WTC11 (cell line): ENCODE data around the gene SLC2A9. TPM values are rescaled to one million over a fixed set of nuclear protein-coding genes. Genes with fewer than 3 reads are reported as not detected.

Experiments used
- ATAC-seq: fragments of 200-7000 bp; cut with Tn5 transposase; 2 replicates; pipeline ENCODE4 v1.10.0; 2021; ENCODE audit warnings: mild to moderate bottlenecking, moderate library complexity
- CTCF ChIA-PET: fragments of 300-600 bp; sonication (Branson Sonifier 250); formaldehyde crosslinking; loops from one replicate; lab custom pipeline; 2021; ENCODE audit warnings: antibody characterized with exemption; lab: Charles Lee
- POLR2A ChIA-PET: fragments of 350-600 bp; sonication (Branson Sonifier 250); formaldehyde crosslinking; loops from one replicate; lab custom pipeline; 2021; ENCODE audit warnings: antibody characterized with exemption; lab: Charles Lee
- DNase-seq: peaks from one replicate; pipeline ENCODE4 v3.0.0; 2021; ENCODE audit warnings: low spot score
- H3K27ac Mint-ChIP-seq: 2 replicates; pipeline ENCODE4 v1.8.0; 2021; ENCODE audit warnings: mixed read lengths
- H3K27me3 Mint-ChIP-seq: 2 replicates; pipeline ENCODE4 v1.8.0; 2021; ENCODE audit warnings: low read depth, mild to moderate bottlenecking, moderate library complexity, mixed read lengths
- H3K36me3 Mint-ChIP-seq: 2 replicates; pipeline ENCODE4 v1.8.0; 2021; ENCODE audit warnings: mixed read lengths
- H3K4me1 Mint-ChIP-seq: 2 replicates; pipeline ENCODE4 v1.8.0; 2022; ENCODE audit warnings: mixed read lengths
- H3K4me3 Mint-ChIP-seq: 2 replicates; pipeline ENCODE4 v1.8.0; 2021; ENCODE audit warnings: mild to moderate bottlenecking, moderate library complexity, mixed read lengths
- H3K9me3 Mint-ChIP-seq: 2 replicates; pipeline ENCODE4 v1.8.0; 2021; ENCODE audit warnings: mixed read lengths
- ATF3 ChIP-seq: sonication (generic); formaldehyde crosslinking; conservative IDR thresholded peaks from 2 replicates; pipeline ENCODE4 v1.8.1; 2022; ENCODE audit warnings: mild to moderate bottlenecking, missing genetic modification reagents
- FOXJ3 ChIP-seq: sonication (generic); formaldehyde crosslinking; IDR thresholded peaks from 2 replicates; pipeline ENCODE4 v1.9.0; 2021; ENCODE audit warnings: missing genetic modification reagents, mild to moderate bottlenecking, borderline replicate concordance
- FOXP1 ChIP-seq: sonication (generic); formaldehyde crosslinking; IDR thresholded peaks from 2 replicates; pipeline ENCODE4 v1.8.0; 2022; ENCODE audit warnings: missing genetic modification reagents, mild to moderate bottlenecking, moderate library complexity, borderline replicate concordance
- NFATC4 ChIP-seq: fragments of 250-450 bp; sonication (Bioruptor Pico); IDR thresholded peaks from 2 replicates; pipeline ENCODE4 v1.9.0; 2021; ENCODE audit warnings: mild to moderate bottlenecking
- NFE2L1 ChIP-seq: sonication (generic); formaldehyde crosslinking; IDR thresholded peaks from 2 replicates; pipeline ENCODE4 v1.8.1; 2023; ENCODE audit warnings: missing genetic modification reagents
- NFYB ChIP-seq: sonication (generic); formaldehyde crosslinking; conservative IDR thresholded peaks from 2 replicates; pipeline ENCODE4 v1.8.0; 2022; ENCODE audit warnings: low read depth, missing genetic modification reagents
- RELA ChIP-seq: sonication (generic); formaldehyde crosslinking; IDR thresholded peaks from 2 replicates; pipeline ENCODE4 v1.8.1; 2022; ENCODE audit warnings: missing genetic modification reagents, mild to moderate bottlenecking, borderline replicate concordance
- STAT6 ChIP-seq: sonication (generic); formaldehyde crosslinking; conservative IDR thresholded peaks from 2 replicates; pipeline ENCODE4 v1.8.1; 2023; ENCODE audit warnings: mild to moderate bottlenecking, low read depth, missing genetic modification reagents, moderate library complexity
- TEAD1 ChIP-seq: sonication (generic); formaldehyde crosslinking; IDR thresholded peaks from 2 replicates; pipeline ENCODE4 v1.8.0; 2022; ENCODE audit warnings: mild to moderate bottlenecking, missing genetic modification reagents
- TEAD4 ChIP-seq: sonication (generic); formaldehyde crosslinking; IDR thresholded peaks from 2 replicates; pipeline ENCODE4 v1.8.0; 2022; ENCODE audit warnings: mild to moderate bottlenecking, missing genetic modification reagents
- TP53 ChIP-seq: sonication (generic); formaldehyde crosslinking; IDR thresholded peaks from 2 replicates; pipeline ENCODE4 v1.8.1; 2023; ENCODE audit warnings: mild to moderate bottlenecking, missing genetic modification reagents
- ZNF219 ChIP-seq: sonication (generic); formaldehyde crosslinking; IDR thresholded peaks from 2 replicates; pipeline ENCODE4 v1.8.0; 2023; ENCODE audit warnings: missing genetic modification reagents, mild to moderate bottlenecking, borderline replicate concordance
- ZNF532 ChIP-seq: fragments of 250-450 bp; sonication (Bioruptor Pico); IDR thresholded peaks from 2 replicates; pipeline ENCODE4 v1.9.0; 2021; ENCODE audit warnings: mild to moderate bottlenecking, borderline replicate concordance
- total RNA-seq: library from RNA; stranded (reverse); gene quantifications from 3 replicates; pipeline ENCODE4 v1.2.3, GENCODE V29; 2021
- TF ChIP-seq, protein P1 (sequence below): sonication (generic); formaldehyde crosslinking; IDR thresholded peaks from 2 replicates; pipeline ENCODE4 v1.8.1; 2023; ENCODE audit warnings: mild to moderate bottlenecking, missing genetic modification reagents
- TF ChIP-seq, protein P2 (sequence below): fragments of 250-450 bp; sonication (Bioruptor Pico); IDR thresholded peaks from 2 replicates; pipeline ENCODE4 v1.8.0; 2021; ENCODE audit warnings: mild to moderate bottlenecking
- TF ChIP-seq, protein P3 (sequence below): fragments of 250-450 bp; sonication (Bioruptor Pico); IDR thresholded peaks from 2 replicates; pipeline ENCODE4 v2.1.2; 2022; ENCODE audit warnings: mild to moderate bottlenecking, moderate library complexity
- TF ChIP-seq, protein P4 (sequence below): sonication (generic); formaldehyde crosslinking; IDR thresholded peaks from 2 replicates; pipeline ENCODE4 v1.8.1; 2022; ENCODE audit warnings: low read depth, missing genetic modification reagents, borderline replicate concordance

SLC2A9 gene
- total RNA-seq, 1 experiment from 2014 or later = not detected

DNA sequence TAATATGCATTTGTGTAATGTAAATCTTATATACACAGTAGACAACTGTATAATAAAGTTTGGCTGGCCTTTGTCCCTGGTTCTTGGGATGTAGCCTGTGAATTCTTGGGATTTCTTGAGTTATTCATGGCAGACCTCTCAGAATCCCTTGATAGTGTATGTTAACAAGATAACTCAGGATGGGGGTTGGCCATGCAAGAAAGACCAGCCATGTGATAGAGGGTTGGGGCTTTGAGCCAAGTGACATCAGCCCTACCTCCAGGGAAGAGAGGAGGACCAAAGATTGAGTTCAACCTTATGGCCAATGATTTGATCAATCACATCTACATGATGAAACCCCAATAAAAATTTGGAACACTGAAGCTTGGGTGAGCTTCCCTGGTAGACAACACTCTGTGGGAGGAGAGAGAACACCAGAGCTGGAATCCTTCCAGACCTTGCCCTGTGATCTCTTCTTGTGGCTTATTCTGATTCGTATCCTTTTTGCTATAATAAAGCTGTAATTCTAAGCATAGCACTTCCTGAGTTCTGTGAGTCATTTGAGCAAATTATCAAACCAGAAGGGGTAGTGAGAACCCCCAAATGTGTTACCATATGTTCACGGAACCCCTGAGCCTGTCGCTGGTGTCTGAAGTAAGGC lies 11.3 kb downstream of the SLC2A9 start:
- DNase-seq = no peak
- Mint-ChIP-seq H3K27me3 (peaks cover 2% of the 10 kb centered on the region; the same call in 1 of the 2 replicates), H3K9me3 (no peaks in the 10 kb centered on the region), H3K4me3 (no peak overlapping the region), H3K36me3 (no peaks in the 10 kb centered on the region), H3K27ac (no peak overlapping the region), H3K4me1 (peaks cover 8% of the 10 kb centered on the region)
- TF ChIP-seq, protein P1, sequence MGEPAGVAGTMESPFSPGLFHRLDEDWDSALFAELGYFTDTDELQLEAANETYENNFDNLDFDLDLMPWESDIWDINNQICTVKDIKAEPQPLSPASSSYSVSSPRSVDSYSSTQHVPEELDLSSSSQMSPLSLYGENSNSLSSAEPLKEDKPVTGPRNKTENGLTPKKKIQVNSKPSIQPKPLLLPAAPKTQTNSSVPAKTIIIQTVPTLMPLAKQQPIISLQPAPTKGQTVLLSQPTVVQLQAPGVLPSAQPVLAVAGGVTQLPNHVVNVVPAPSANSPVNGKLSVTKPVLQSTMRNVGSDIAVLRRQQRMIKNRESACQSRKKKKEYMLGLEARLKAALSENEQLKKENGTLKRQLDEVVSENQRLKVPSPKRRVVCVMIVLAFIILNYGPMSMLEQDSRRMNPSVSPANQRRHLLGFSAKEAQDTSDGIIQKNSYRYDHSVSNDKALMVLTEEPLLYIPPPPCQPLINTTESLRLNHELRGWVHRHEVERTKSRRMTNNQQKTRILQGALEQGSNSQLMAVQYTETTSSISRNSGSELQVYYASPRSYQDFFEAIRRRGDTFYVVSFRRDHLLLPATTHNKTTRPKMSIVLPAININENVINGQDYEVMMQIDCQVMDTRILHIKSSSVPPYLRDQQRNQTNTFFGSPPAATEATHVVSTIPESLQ (CRISPR knock-in tag) = no peak
- no peak for TF ChIP-seq NFE2L1
- TF ChIP-seq, protein P2, sequence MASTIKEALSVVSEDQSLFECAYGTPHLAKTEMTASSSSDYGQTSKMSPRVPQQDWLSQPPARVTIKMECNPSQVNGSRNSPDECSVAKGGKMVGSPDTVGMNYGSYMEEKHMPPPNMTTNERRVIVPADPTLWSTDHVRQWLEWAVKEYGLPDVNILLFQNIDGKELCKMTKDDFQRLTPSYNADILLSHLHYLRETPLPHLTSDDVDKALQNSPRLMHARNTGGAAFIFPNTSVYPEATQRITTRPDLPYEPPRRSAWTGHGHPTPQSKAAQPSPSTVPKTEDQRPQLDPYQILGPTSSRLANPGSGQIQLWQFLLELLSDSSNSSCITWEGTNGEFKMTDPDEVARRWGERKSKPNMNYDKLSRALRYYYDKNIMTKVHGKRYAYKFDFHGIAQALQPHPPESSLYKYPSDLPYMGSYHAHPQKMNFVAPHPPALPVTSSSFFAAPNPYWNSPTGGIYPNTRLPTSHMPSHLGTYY (CRISPR knock-in tag) = no peak
- no peak for TF ChIP-seq FOXP1 (CRISPR knock-in tag)
- TF ChIP-seq, protein P3, sequence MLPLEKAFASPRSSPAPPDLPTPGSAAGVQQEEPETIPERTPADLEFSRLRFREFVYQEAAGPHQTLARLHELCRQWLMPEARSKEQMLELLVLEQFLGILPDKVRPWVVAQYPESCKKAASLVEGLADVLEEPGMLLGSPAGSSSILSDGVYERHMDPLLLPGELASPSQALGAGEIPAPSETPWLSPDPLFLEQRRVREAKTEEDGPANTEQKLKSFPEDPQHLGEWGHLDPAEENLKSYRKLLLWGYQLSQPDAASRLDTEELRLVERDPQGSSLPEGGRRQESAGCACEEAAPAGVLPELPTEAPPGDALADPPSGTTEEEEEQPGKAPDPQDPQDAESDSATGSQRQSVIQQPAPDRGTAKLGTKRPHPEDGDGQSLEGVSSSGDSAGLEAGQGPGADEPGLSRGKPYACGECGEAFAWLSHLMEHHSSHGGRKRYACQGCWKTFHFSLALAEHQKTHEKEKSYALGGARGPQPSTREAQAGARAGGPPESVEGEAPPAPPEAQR (CRISPR knock-in tag) = no peak
- TF ChIP-seq NFYB (CRISPR knock-in tag) = no peak
- no peak for TF ChIP-seq ZNF219
- TF ChIP-seq TP53 (CRISPR knock-in tag) = no peak
- TF ChIP-seq TEAD1 (CRISPR knock-in tag) = no peak
- no peak for TF ChIP-seq FOXJ3 (CRISPR knock-in tag)
- no peak for TF ChIP-seq TEAD4 (CRISPR knock-in tag)
- no peak for TF ChIP-seq NFATC4
- no peak for TF ChIP-seq STAT6
- no peak for TF ChIP-seq RELA (CRISPR knock-in tag)
- no peak for ATAC-seq
- ChIA-PET CTCF (interaction anchor here (1.0 to 1.3 kb wide), 2 partner anchors 92 to 111 kb away, joined by 3 to 4 read pairs; no protein-coding TSS in a partner anchor), POLR2A (no interaction called here)

GRCh38 chr4:10008609-10009005 lies 12.7 kb downstream of the SLC2A9 start:
- no peak overlapping the region for H3K4me3 Mint-ChIP-seq
- CTCF ChIA-PET = interaction anchor here (0.6 to 1.2 kb wide), 3 partner anchors 27 to 384 kb away, joined by 3 to 4 read pairs (median 3); no protein-coding TSS in a partner anchor
- DNase-seq = no peak
- peaks cover 2% of the 10 kb centered on the region; the same call in 1 of the 2 replicates for H3K27me3 Mint-ChIP-seq
- H3K36me3 Mint-ChIP-seq = no peaks in the 10 kb centered on the region
- ATAC-seq = no peak
- H3K9me3 Mint-ChIP-seq = no peaks in the 10 kb centered on the region
- H3K27ac Mint-ChIP-seq = no peak overlapping the region
- POLR2A ChIA-PET = interaction anchor here (0.8 kb wide), 1 partner anchor 94 kb away, joined by 3 read pairs; no protein-coding TSS in a partner anchor
- H3K4me1 Mint-ChIP-seq = peaks cover 8% of the 10 kb centered on the region
- TF ChIP-seq, protein P4, sequence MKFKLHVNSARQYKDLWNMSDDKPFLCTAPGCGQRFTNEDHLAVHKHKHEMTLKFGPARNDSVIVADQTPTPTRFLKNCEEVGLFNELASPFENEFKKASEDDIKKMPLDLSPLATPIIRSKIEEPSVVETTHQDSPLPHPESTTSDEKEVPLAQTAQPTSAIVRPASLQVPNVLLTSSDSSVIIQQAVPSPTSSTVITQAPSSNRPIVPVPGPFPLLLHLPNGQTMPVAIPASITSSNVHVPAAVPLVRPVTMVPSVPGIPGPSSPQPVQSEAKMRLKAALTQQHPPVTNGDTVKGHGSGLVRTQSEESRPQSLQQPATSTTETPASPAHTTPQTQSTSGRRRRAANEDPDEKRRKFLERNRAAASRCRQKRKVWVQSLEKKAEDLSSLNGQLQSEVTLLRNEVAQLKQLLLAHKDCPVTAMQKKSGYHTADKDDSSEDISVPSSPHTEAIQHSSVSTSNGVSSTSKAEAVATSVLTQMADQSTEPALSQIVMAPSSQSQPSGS (CRISPR knock-in tag) = no peak
- TF ChIP-seq ATF3 (CRISPR knock-in tag) (no peak), ZNF532 (no peak)
